LNCAP (cell line): Measurements from ENCODE around the gene PPARD.

ENCODE experiments used
- TF ChIP-seq, protein P1 (sequence below): fragments of 450-650 bp; IDR thresholded peaks from 2 replicates; pipeline ENCODE4 v1.5.1; 2017; ENCODE audit warnings: mild to moderate bottlenecking

Gene PPARD

DNA sequence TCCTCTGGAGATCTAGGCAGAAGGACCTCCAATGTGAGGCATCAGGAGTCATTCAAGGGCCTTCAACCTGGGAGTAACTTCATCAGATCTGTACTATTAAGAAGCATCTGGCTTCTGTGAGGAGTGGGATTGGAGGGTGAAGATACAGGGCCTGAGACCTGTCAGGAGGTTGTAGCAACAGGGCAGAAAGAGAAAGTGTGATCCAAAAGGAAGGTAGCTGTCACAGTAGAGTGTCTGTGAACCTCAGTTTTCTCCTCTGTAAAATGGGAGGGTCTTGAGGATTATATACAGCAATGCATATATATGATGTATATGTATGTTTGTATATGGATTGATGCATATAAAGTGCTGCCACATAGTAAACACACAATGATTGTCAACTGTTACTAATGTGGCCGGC, 123.3 kb downstream of the PPARD start:
- TF ChIP-seq, protein P1, sequence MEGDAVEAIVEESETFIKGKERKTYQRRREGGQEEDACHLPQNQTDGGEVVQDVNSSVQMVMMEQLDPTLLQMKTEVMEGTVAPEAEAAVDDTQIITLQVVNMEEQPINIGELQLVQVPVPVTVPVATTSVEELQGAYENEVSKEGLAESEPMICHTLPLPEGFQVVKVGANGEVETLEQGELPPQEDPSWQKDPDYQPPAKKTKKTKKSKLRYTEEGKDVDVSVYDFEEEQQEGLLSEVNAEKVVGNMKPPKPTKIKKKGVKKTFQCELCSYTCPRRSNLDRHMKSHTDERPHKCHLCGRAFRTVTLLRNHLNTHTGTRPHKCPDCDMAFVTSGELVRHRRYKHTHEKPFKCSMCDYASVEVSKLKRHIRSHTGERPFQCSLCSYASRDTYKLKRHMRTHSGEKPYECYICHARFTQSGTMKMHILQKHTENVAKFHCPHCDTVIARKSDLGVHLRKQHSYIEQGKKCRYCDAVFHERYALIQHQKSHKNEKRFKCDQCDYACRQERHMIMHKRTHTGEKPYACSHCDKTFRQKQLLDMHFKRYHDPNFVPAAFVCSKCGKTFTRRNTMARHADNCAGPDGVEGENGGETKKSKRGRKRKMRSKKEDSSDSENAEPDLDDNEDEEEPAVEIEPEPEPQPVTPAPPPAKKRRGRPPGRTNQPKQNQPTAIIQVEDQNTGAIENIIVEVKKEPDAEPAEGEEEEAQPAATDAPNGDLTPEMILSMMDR = no peak

- TF ChIP-seq, protein P1 = peak; percentile 85
Observed at GRCh38 chr6:35468181-35468979, 126.0 kb downstream of the PPARD start, which contains the start of gene RPL10A. RPL10A (plus strand) TSS chr6:35468401; CDS start chr6:35468435, 34 bp downstream.

- TF ChIP-seq, protein P1 = no peak
Observed at GRCh38 chr6:35468980-35469750, 126.8 kb downstream of the PPARD start.

- TF ChIP-seq, protein P1 = no peak
Observed at GRCh38 chr6:35469751-35470662, 127.6 kb downstream of the PPARD start.

- TF ChIP-seq, protein P1 = no peak
Observed at GRCh38 chr6:35470663-35471120, 128.3 kb downstream of the PPARD start.

- TF ChIP-seq, protein P1 = no peak
Observed at GRCh38 chr6:35471836-35472345, 129.5 kb downstream of the PPARD start.
